Activated CD4-positive, alpha-beta memory T cell treated with anti-CD3 and anti-CD28 coated beads, Interleukin-2, amount 10 ng/mL, durations not matched to agents 7 days and 5 days (primary cell): ENCODE results near the gene NCK2. TPM values are rescaled to one million over a fixed set of nuclear protein-coding genes. Genes with fewer than 3 reads are reported as not detected.
A peak's percentile ranks its signal among the peaks of the same experiment; 100 is the strongest.

Experiments
- CTCF ChIA-PET: fragments of 350-600 bp; sonication (Branson Sonifier 250); formaldehyde crosslinking; loops from one replicate; lab custom pipeline; 2021; ENCODE audit warnings: antibody characterized with exemption, inconsistent platforms; lab: Charles Lee
- POLR2A ChIA-PET: fragments of 350-600 bp; sonication (Branson Sonifier 250); formaldehyde crosslinking; loops from one replicate; lab custom pipeline; 2021; ENCODE audit warnings: antibody characterized with exemption; lab: Charles Lee
- DNase-seq: peaks from one replicate; pipeline ENCODE4 v3.0.0-alpha.2; 2020
- H3K27ac Mint-ChIP-seq: one replicate; pipeline ENCODE4 v1.8.0; 2021; ENCODE audit warnings: mild to moderate bottlenecking, mixed read lengths
- H3K27me3 Mint-ChIP-seq: one replicate; pipeline ENCODE4 v1.8.0; 2021; ENCODE audit warnings: mixed read lengths
- H3K36me3 Mint-ChIP-seq: one replicate; pipeline ENCODE4 v1.8.0; 2021; ENCODE audit warnings: low read depth, mixed read lengths
- H3K4me1 Mint-ChIP-seq: one replicate; pipeline ENCODE4 v1.8.0; 2021; ENCODE audit warnings: mixed read lengths
- H3K4me3 Mint-ChIP-seq: one replicate; pipeline ENCODE4 v1.8.0; 2021; ENCODE audit warnings: mild to moderate bottlenecking, mixed read lengths
- H3K9me3 Mint-ChIP-seq: one replicate; pipeline ENCODE4 v1.8.0; 2021; ENCODE audit warnings: mixed read lengths
- total RNA-seq, 2 experiments: library from RNA; stranded (reverse); gene quantifications; one replicate each; pipeline ENCODE4 v1.2.3, GENCODE V29; 2021

NCK2 gene
- total RNA-seq, 2 experiments from 2014 or later = 70.8 to 75.9 TPM

GRCh38 chr2:105760191-105760590 lies 15.5 kb downstream of the NCK2 start:
- Mint-ChIP-seq H3K27me3 (no peaks in the 10 kb centered on the region), H3K36me3 (peaks cover 59% of the 10 kb centered on the region), H3K9me3 (no peaks in the 10 kb centered on the region), H3K4me1 (peaks cover 90% of the 10 kb centered on the region), H3K27ac (peak overlapping the region; percentile 65), H3K4me3 (no peak overlapping the region)
- CTCF ChIA-PET = interaction anchor here (1.0 kb wide), 1 partner anchor 184 kb away, joined by 3 read pairs; no protein-coding TSS in a partner anchor
- POLR2A ChIA-PET = interaction anchor here (12.1 kb wide), 1 partner anchor 12 kb away, joined by 120 read pairs; no protein-coding TSS in a partner anchor
- no peak for DNase-seq

- no peak for DNase-seq
- ChIA-PET POLR2A (interaction anchor here (0.6 to 12.1 kb wide), 3 partner anchors 13 to 134 kb away, joined by 3 to 120 read pairs (median 35); no protein-coding TSS in a partner anchor), CTCF (interaction anchor here (1.0 to 1.5 kb wide), 2 partner anchors 184 to 334 kb away, joined by 3 read pairs; no protein-coding TSS in a partner anchor)
- H3K36me3 Mint-ChIP-seq = peaks cover 57% of the 10 kb centered on the region
- peak overlapping the region; percentile 65 for H3K27ac Mint-ChIP-seq
- no peak overlapping the region for H3K4me3 Mint-ChIP-seq
- no peaks in the 10 kb centered on the region for H3K27me3 Mint-ChIP-seq
- peaks cover 90% of the 10 kb centered on the region for H3K4me1 Mint-ChIP-seq
- no peaks in the 10 kb centered on the region for H3K9me3 Mint-ChIP-seq
These were observed 16.1 kb downstream of the NCK2 start for GRCh38 chr2:105760639-105761337.

- peaks cover 58% of the 10 kb centered on the region for H3K36me3 Mint-ChIP-seq
- peak overlapping the region; percentile 49 for H3K4me3 Mint-ChIP-seq
- ChIA-PET POLR2A (interaction anchor here (0.8 to 12.1 kb wide), 9 partner anchors 9 to 243 kb away, joined by 3 to 120 read pairs (median 4); partner anchors contain the start of gene NCK2), CTCF (interaction anchor here (1.0 to 1.5 kb wide), 3 partner anchors 9 to 333 kb away, joined by 3 read pairs; no protein-coding TSS in a partner anchor)
- H3K9me3 Mint-ChIP-seq = no peaks in the 10 kb centered on the region
- H3K27me3 Mint-ChIP-seq = no peaks in the 10 kb centered on the region
- no peak for DNase-seq
- H3K4me1 Mint-ChIP-seq = peaks cover 90% of the 10 kb centered on the region
- H3K27ac Mint-ChIP-seq = peak overlapping the region; percentile 60
These were observed 17.3 kb downstream of the NCK2 start for GRCh38 chr2:105761931-105762515.

GRCh38 chr2:105763076-105763475 lies 18.4 kb downstream of the NCK2 start:
- H3K27me3 Mint-ChIP-seq = no peaks in the 10 kb centered on the region

GRCh38 chr2:105764059-105764458 lies 19.3 kb downstream of the NCK2 start:
- POLR2A ChIA-PET = interaction anchor here (0.7 to 12.1 kb wide), 9 partner anchors 8 to 34 kb away, joined by 3 to 120 read pairs (median 4); no protein-coding TSS in a partner anchor
- no peaks in the 10 kb centered on the region for H3K27me3 Mint-ChIP-seq
- CTCF ChIA-PET = interaction anchor here (1.5 to 1.8 kb wide), 2 partner anchors 24 to 26 kb away, joined by 3 to 6 read pairs; no protein-coding TSS in a partner anchor
- H3K4me1 Mint-ChIP-seq = peaks cover 92% of the 10 kb centered on the region
- peak overlapping the region; percentile 62 for H3K27ac Mint-ChIP-seq
- peak; percentile 16 for DNase-seq
- H3K36me3 Mint-ChIP-seq = peaks cover 65% of the 10 kb centered on the region
- no peaks in the 10 kb centered on the region for H3K9me3 Mint-ChIP-seq
- no peak overlapping the region for H3K4me3 Mint-ChIP-seq

More at GRCh38 chr2:105763076-105763475, 18.4 kb downstream of the NCK2 start:
- ChIA-PET POLR2A (interaction anchor here (1.0 to 12.1 kb wide), 6 partner anchors 10 to 24 kb away, joined by 3 to 120 read pairs (median 13); no protein-coding TSS in a partner anchor), CTCF (interaction anchor here (1.0 to 1.5 kb wide), 3 partner anchors 10 to 186 kb away, joined by 3 read pairs; no protein-coding TSS in a partner anchor)
- no peak overlapping the region for H3K4me3 Mint-ChIP-seq
- peaks cover 62% of the 10 kb centered on the region for H3K36me3 Mint-ChIP-seq
- no peak for DNase-seq
- H3K9me3 Mint-ChIP-seq = no peaks in the 10 kb centered on the region
- H3K4me1 Mint-ChIP-seq = peaks cover 90% of the 10 kb centered on the region
- no peak overlapping the region for H3K27ac Mint-ChIP-seq

GRCh38 chr2:105765415-105766299 lies 20.9 kb downstream of the NCK2 start:
- Mint-ChIP-seq H3K27ac (peak overlapping the region; percentile 54), H3K9me3 (no peaks in the 10 kb centered on the region), H3K4me3 (no peak overlapping the region), H3K27me3 (no peaks in the 10 kb centered on the region), H3K4me1 (peaks cover 93% of the 10 kb centered on the region), H3K36me3 (peaks cover 61% of the 10 kb centered on the region)
- POLR2A ChIA-PET = interaction anchor here (0.6 to 4.8 kb wide), 8 partner anchors 10 to 329 kb away, joined by 3 to 35 read pairs (median 4); no protein-coding TSS in a partner anchor
- CTCF ChIA-PET = interaction anchor here (1.8 kb wide), 1 partner anchor 23 kb away, joined by 6 read pairs; no protein-coding TSS in a partner anchor
- peak; percentile 7 for DNase-seq

- Mint-ChIP-seq H3K9me3 (no peaks in the 10 kb centered on the region), H3K4me3 (no peak overlapping the region), H3K27ac (peak overlapping the region; percentile 54), H3K4me1 (peaks cover 89% of the 10 kb centered on the region), H3K36me3 (peaks cover 56% of the 10 kb centered on the region), H3K27me3 (no peaks in the 10 kb centered on the region)
- no peak for DNase-seq
- POLR2A ChIA-PET = interaction anchor here (0.9 to 4.8 kb wide), 5 partner anchors 10 to 21 kb away, joined by 3 to 22 read pairs (median 5); no protein-coding TSS in a partner anchor
- CTCF ChIA-PET = no interaction called here
These were observed 21.7 kb downstream of the NCK2 start for GRCh38 chr2:105766300-105766866.

GRCh38 chr2:105768176-105768575 lies 23.5 kb downstream of the NCK2 start:
- H3K4me1 Mint-ChIP-seq = peaks cover 92% of the 10 kb centered on the region
- DNase-seq = no peak
- H3K9me3 Mint-ChIP-seq = no peaks in the 10 kb centered on the region
- CTCF ChIA-PET = interaction anchor here (1.1 to 1.6 kb wide), 2 partner anchors 16 to 19 kb away, joined by 3 to 4 read pairs; no protein-coding TSS in a partner anchor
- H3K27me3 Mint-ChIP-seq = no peaks in the 10 kb centered on the region
- no peak overlapping the region for H3K4me3 Mint-ChIP-seq
- H3K36me3 Mint-ChIP-seq = peaks cover 59% of the 10 kb centered on the region
- no peak overlapping the region for H3K27ac Mint-ChIP-seq
- POLR2A ChIA-PET = interaction anchor here (1.2 to 3.3 kb wide), 5 partner anchors 9 to 27 kb away, joined by 3 to 18 read pairs (median 5); no protein-coding TSS in a partner anchor

GRCh38 chr2:105768961-105769452 lies 24.3 kb downstream of the NCK2 start:
- Mint-ChIP-seq H3K36me3 (peaks cover 67% of the 10 kb centered on the region), H3K4me1 (peaks cover 95% of the 10 kb centered on the region), H3K4me3 (no peak overlapping the region), H3K9me3 (no peaks in the 10 kb centered on the region), H3K27ac (peak overlapping the region; percentile 76), H3K27me3 (no peaks in the 10 kb centered on the region)
- DNase-seq = no peak
- CTCF ChIA-PET = interaction anchor here (0.7 to 1.6 kb wide), 5 partner anchors 15 to 23 kb away, joined by 3 to 4 read pairs (median 3); no protein-coding TSS in a partner anchor
- POLR2A ChIA-PET = interaction anchor here (0.7 to 3.3 kb wide), 8 partner anchors 9 to 30 kb away, joined by 3 to 18 read pairs (median 4); no protein-coding TSS in a partner anchor

- H3K9me3 Mint-ChIP-seq = no peaks in the 10 kb centered on the region
- peaks cover 68% of the 10 kb centered on the region for H3K36me3 Mint-ChIP-seq
- ChIA-PET CTCF (interaction anchor here (0.7 to 1.6 kb wide), 4 partner anchors 15 to 24 kb away, joined by 3 to 4 read pairs (median 4); no protein-coding TSS in a partner anchor), POLR2A (interaction anchor here (0.7 to 3.3 kb wide), 7 partner anchors 8 to 31 kb away, joined by 3 to 18 read pairs (median 5); no protein-coding TSS in a partner anchor)
- peaks cover 95% of the 10 kb centered on the region for H3K4me1 Mint-ChIP-seq
- H3K4me3 Mint-ChIP-seq = no peak overlapping the region
- no peaks in the 10 kb centered on the region for H3K27me3 Mint-ChIP-seq
- DNase-seq = no peak
- peak overlapping the region; percentile 76 for H3K27ac Mint-ChIP-seq
These were observed 24.8 kb downstream of the NCK2 start for GRCh38 chr2:105769504-105769903.

- Mint-ChIP-seq H3K4me3 (peak overlapping the region; percentile 18), H3K9me3 (no peaks in the 10 kb centered on the region), H3K4me1 (peaks cover 95% of the 10 kb centered on the region), H3K27me3 (no peaks in the 10 kb centered on the region), H3K27ac (peak overlapping the region; percentile 76), H3K36me3 (peaks cover 68% of the 10 kb centered on the region)
- no peak for DNase-seq
- ChIA-PET POLR2A (interaction anchor here (1.2 to 3.3 kb wide), 3 partner anchors 8 to 32 kb away, joined by 3 to 18 read pairs (median 5); no protein-coding TSS in a partner anchor), CTCF (no interaction called here)
These were observed 25.4 kb downstream of the NCK2 start for GRCh38 chr2:105770149-105770548.
